Mesenchymal stem cell (in vitro differentiated cells and primary cell): ENCODE results near the gene ALK.

Experiments
- DNase-seq: peaks from one replicate; pipeline ENCODE4 v3.0.0-alpha.2; 2013
- H2AFZ ChIP-seq: one replicate; pipeline ENCODE4 v1.6.1; 2013; ENCODE audit warnings: low read depth, mild to moderate bottlenecking, control low read depth, inconsistent platforms, low read length, moderate library complexity
- H2AK5ac ChIP-seq: 2 replicates; pipeline ENCODE4 v1.6.1; 2013; ENCODE audit warnings: low read length, moderate library complexity, mild to moderate bottlenecking, inconsistent platforms; ENCODE audit not compliant: severe bottlenecking
- H2BK120ac ChIP-seq: one replicate; pipeline ENCODE4 v1.6.1; 2013; ENCODE audit warnings: low read depth, mild to moderate bottlenecking, inconsistent platforms, low read length, moderate library complexity
- H2BK12ac ChIP-seq, 2 experiments: one replicate each; pipeline ENCODE4 v1.6.1; 2013; ENCODE audit warnings: inconsistent platforms in 2 of 2, low read length in 2 of 2, mild to moderate bottlenecking in 2 of 2, moderate library complexity in 2 of 2, control low read depth in 1 of 2
- H2BK15ac ChIP-seq: one replicate; pipeline ENCODE4 v1.6.1; 2013; ENCODE audit warnings: mild to moderate bottlenecking, low read depth, inconsistent platforms; ENCODE audit not compliant: poor library complexity, severe bottlenecking
- H2BK5ac ChIP-seq: 2 replicates; pipeline ENCODE4 v1.6.1; 2013; ENCODE audit warnings: low read depth, mild to moderate bottlenecking, low read length, control low read depth, inconsistent platforms; ENCODE audit not compliant: poor library complexity, severe bottlenecking
- H3K14ac ChIP-seq, 2 experiments: one replicate each; pipeline ENCODE4 v1.6.1; 2013; ENCODE audit warnings: inconsistent platforms in 2 of 2, low read length in 2 of 2, control low read depth in 1 of 2, mild to moderate bottlenecking in 1 of 2, moderate library complexity in 1 of 2
- H3K18ac ChIP-seq, 2 experiments: one replicate each; pipeline ENCODE4 v1.6.1; 2013; ENCODE audit warnings: inconsistent platforms in 2 of 2, low read length in 2 of 2, control low read depth in 1 of 2, low read depth in 1 of 2, mild to moderate bottlenecking in 1 of 2
- H3K23ac ChIP-seq, 2 experiments: one replicate each; pipeline ENCODE4 v1.6.1; 2013; ENCODE audit warnings: inconsistent platforms in 2 of 2, low read length in 2 of 2, mild to moderate bottlenecking in 2 of 2, moderate library complexity in 2 of 2, control low read depth in 1 of 2
- H3K27ac ChIP-seq: 2 replicates; pipeline ENCODE4 v1.5.1; 2013; ENCODE audit warnings: mild to moderate bottlenecking, moderate library complexity, low read length, control low read depth, inconsistent platforms; ENCODE audit not compliant: poor library complexity, severe bottlenecking
- H3K27me3 ChIP-seq, 2 experiments: 2 replicates each; pipeline versions ENCODE4 v1.6.1 to v1.7.0; 2013; ENCODE audit warnings: low read length in 2 of 2, mild to moderate bottlenecking in 2 of 2, moderate library complexity in 2 of 2, control low read depth in 1 of 2, inconsistent platforms in 1 of 2; ENCODE audit not compliant: control insufficient read depth in 1 of 2, insufficient read depth in 1 of 2
- H3K36me3 ChIP-seq, 2 experiments: 2 replicates each; pipeline versions ENCODE4 v1.6.1 to v1.7.0; 2013; ENCODE audit warnings: low read length in 2 of 2, control low read depth in 1 of 2, inconsistent platforms in 1 of 2, low read depth in 1 of 2, mild to moderate bottlenecking in 1 of 2; ENCODE audit not compliant: insufficient read depth in 2 of 2, control insufficient read depth in 1 of 2
- H3K4ac ChIP-seq, 2 experiments: one replicate each; pipeline ENCODE4 v1.6.1; 2013; ENCODE audit warnings: inconsistent platforms in 2 of 2, low read length in 2 of 2, mild to moderate bottlenecking in 2 of 2, moderate library complexity in 2 of 2, control low read depth in 1 of 2, low read depth in 1 of 2
- H3K4me1 ChIP-seq: 2 replicates; pipeline ENCODE4 v1.6.1; 2013; ENCODE audit warnings: low read depth, low read length, control low read depth; ENCODE audit not compliant: control insufficient read depth, insufficient read depth
- H3K4me2 ChIP-seq: 2 replicates; pipeline ENCODE4 v1.6.1; 2013; ENCODE audit warnings: low read length, mild to moderate bottlenecking, inconsistent platforms; ENCODE audit not compliant: poor library complexity, severe bottlenecking
- H3K4me3 ChIP-seq, 2 experiments: 2 replicates each; pipeline versions ENCODE4 v1.5.1 to v1.7.0; 2013; ENCODE audit warnings: low read length in 2 of 2, mild to moderate bottlenecking in 2 of 2, control low read depth in 1 of 2, low read depth in 1 of 2; ENCODE audit not compliant: insufficient read depth in 1 of 2
- H3K79me1 ChIP-seq: replicated peaks from 2 replicates; pipeline ENCODE4 v1.6.1; 2013; ENCODE audit warnings: mild to moderate bottlenecking, control low read depth, low read length, inconsistent platforms; ENCODE audit not compliant: poor library complexity, severe bottlenecking
- H3K9ac ChIP-seq: 2 replicates; pipeline ENCODE4 v1.7.0; 2013; ENCODE audit warnings: mild to moderate bottlenecking, low read length, moderate library complexity
- H3K9me3 ChIP-seq: 2 replicates; pipeline ENCODE4 v1.7.0; 2013; ENCODE audit warnings: mild to moderate bottlenecking, low read length; ENCODE audit not compliant: control insufficient read depth
- H4K8ac ChIP-seq: one replicate; pipeline ENCODE4 v1.6.1; 2013; ENCODE audit warnings: inconsistent platforms, mild to moderate bottlenecking, low read length, moderate library complexity
- H4K91ac ChIP-seq: one replicate; pipeline ENCODE4 v1.6.1; 2013; ENCODE audit warnings: mild to moderate bottlenecking, low read length, inconsistent platforms
- WGBS: methylation state at CpG from one replicate; pipeline ENCODE4 v1.1.7; 2013; ENCODE audit warnings: mixed read lengths; 5-methylcytosine and 5-hydroxymethylcytosine counted together

Gene ALK

DNA sequence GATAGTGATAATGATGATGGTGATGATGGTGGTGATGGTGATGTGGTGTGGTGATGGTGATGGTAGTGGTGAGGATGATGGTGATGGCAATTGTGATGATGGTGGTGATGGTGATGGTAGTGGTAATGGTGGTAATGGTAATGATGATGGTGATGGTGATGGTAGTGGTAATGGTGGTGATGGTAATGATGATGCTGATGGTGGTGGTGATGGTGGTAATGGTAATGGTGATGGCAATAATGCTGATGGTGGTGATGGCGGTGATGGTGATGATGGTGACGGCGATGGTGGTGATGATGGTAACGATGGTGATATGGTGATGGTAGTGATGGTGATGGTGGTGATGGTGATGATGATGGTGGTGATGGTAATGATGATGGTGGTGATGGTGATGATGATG, 45.0 kb downstream of the ALK start:
- H3K14ac ChIP-seq: no peak overlapping the region
- H3K79me1 ChIP-seq: no peaks in the 10 kb centered on the region
- H3K23ac ChIP-seq: no peak overlapping the region
- no peak overlapping the region for H2BK5ac ChIP-seq
- no peaks in the 10 kb centered on the region for H3K9me3 ChIP-seq
- H3K36me3 ChIP-seq: no peaks in the 10 kb centered on the region
- H3K4me3 ChIP-seq: no peak overlapping the region
- peaks cover 0 to 22% of the 10 kb centered on the region in 2 experiments for H3K27me3 ChIP-seq
- H4K91ac ChIP-seq: no peak overlapping the region
- no peak overlapping the region for H2BK15ac ChIP-seq
- WGBS: 95% methylated on average over 4 of the region's 4 CpGs
- no peaks in the 10 kb centered on the region for H3K4me1 ChIP-seq
- no peak overlapping the region for H2BK120ac ChIP-seq
- H4K8ac ChIP-seq: no peak overlapping the region
- H2BK12ac ChIP-seq: no peak overlapping the region
- H2AFZ ChIP-seq: no peak overlapping the region
- H3K18ac ChIP-seq: no peak overlapping the region
- no peak overlapping the region for H3K4me2 ChIP-seq
- no peak overlapping the region for H2AK5ac ChIP-seq
- no peak overlapping the region for H3K4ac ChIP-seq
- H3K9ac ChIP-seq: no peak overlapping the region
- no peak for DNase-seq
- H3K27ac ChIP-seq: no peak overlapping the region

DNA sequence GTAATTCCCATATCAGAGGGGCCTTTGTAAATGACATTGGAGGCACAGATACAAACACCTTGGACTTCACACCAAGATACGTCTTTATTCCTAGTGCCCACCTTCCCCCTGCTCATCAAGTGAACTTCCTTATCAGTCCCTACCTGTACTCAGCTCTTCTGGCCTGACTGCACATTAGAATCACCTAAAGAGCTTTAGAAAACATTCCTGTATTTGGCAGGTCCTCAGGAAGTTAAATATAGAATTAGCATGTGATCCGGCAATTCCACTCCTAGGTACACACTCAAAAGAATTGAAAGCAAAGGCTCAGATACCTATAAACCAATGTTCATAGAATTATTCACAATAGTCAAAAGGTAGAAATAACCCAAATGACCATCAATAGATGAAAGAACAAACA, 46.6 kb downstream of the ALK start:
- H3K9me3 ChIP-seq: no peaks in the 10 kb centered on the region
- no peak overlapping the region for H3K4me3 ChIP-seq
- H3K79me1 ChIP-seq: no peaks in the 10 kb centered on the region
- H3K18ac ChIP-seq: no peak overlapping the region
- no peak overlapping the region for H3K4ac ChIP-seq
- no peak for DNase-seq
- no peak overlapping the region for H3K9ac ChIP-seq
- no peak overlapping the region for H2BK5ac ChIP-seq
- no peak overlapping the region for H2AK5ac ChIP-seq
- WGBS: 92% methylated on average over 2 of the region's 2 CpGs
- H3K4me2 ChIP-seq: no peak overlapping the region
- H3K14ac ChIP-seq: no peak overlapping the region
- H3K27me3 ChIP-seq: peaks cover 0 to 22% of the 10 kb centered on the region in 2 experiments
- no peak overlapping the region for H2BK15ac ChIP-seq
- no peaks in the 10 kb centered on the region for H3K4me1 ChIP-seq
- H2BK120ac ChIP-seq: no peak overlapping the region
- H4K8ac ChIP-seq: no peak overlapping the region
- no peak overlapping the region for H4K91ac ChIP-seq
- H3K36me3 ChIP-seq: no peaks in the 10 kb centered on the region
- H3K23ac ChIP-seq: no peak overlapping the region
- no peak overlapping the region for H2BK12ac ChIP-seq
- H2AFZ ChIP-seq: no peak overlapping the region
- no peak overlapping the region for H3K27ac ChIP-seq

DNA sequence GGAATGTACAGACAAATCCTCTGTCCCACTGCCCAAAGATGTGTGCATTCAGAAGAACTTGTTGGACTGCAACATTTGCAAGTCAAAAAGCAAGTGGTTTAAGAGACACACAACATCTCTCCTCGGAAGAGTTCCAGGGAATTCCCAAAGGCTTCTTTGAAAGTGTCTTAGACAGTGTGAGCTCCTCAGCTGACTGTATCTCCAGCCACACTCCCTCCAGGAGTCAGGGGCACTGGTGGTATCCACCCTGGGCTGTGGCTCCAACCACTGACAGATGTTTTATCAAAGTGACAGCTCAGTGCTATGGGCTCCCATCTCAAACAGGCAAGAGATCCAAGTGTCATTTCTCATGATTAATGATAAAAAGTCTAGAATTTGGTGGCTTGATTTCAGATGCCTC, 48.5 kb downstream of the ALK start:
- no peak overlapping the region for H4K91ac ChIP-seq
- DNase-seq: no peak
- no peak overlapping the region for H2AK5ac ChIP-seq
- no peak overlapping the region for H3K18ac ChIP-seq
- H2BK120ac ChIP-seq: no peak overlapping the region
- no peaks in the 10 kb centered on the region for H3K36me3 ChIP-seq
- H3K27ac ChIP-seq: no peak overlapping the region
- H3K27me3 ChIP-seq: peaks cover 0 to 22% of the 10 kb centered on the region in 2 experiments
- H3K9me3 ChIP-seq: no peaks in the 10 kb centered on the region
- H3K4ac ChIP-seq: no peak overlapping the region
- H2BK5ac ChIP-seq: no peak overlapping the region
- no peak overlapping the region for H3K9ac ChIP-seq
- H3K4me1 ChIP-seq: no peaks in the 10 kb centered on the region
- no peak overlapping the region for H3K14ac ChIP-seq
- H2BK15ac ChIP-seq: no peak overlapping the region
- no peaks in the 10 kb centered on the region for H3K79me1 ChIP-seq
- no peak overlapping the region for H2AFZ ChIP-seq
- no peak overlapping the region for H3K23ac ChIP-seq
- no peak overlapping the region for H2BK12ac ChIP-seq
- H3K4me2 ChIP-seq: no peak overlapping the region
- WGBS: 93% methylated on average over 1 of the region's 1 CpG
- no peak overlapping the region for H3K4me3 ChIP-seq
- H4K8ac ChIP-seq: no peak overlapping the region

DNA sequence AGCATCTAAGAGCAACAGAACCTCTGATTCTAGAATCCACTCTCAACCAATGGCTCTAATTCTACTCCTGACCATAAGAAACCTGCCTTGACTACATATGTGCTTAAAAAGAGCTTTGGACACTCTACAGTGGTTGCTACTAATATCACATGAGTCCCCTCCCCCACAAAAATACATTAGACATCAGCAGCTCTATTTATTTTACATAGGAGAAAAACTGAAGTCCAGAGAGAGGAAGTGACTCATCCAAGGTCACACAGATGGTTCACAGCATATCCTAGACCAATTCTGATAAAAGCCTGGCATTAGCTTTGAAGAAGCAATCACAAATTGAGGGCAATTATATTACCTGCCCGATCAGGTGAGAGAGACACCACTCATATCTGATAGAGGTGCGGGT, 49.8 kb downstream of the ALK start:
- no peak overlapping the region for H3K9ac ChIP-seq
- H2BK15ac ChIP-seq: no peak overlapping the region
- H3K23ac ChIP-seq: no peak overlapping the region
- no peak overlapping the region for H4K8ac ChIP-seq
- H3K4me3 ChIP-seq: no peak overlapping the region
- H3K14ac ChIP-seq: no peak overlapping the region
- no peaks in the 10 kb centered on the region for H3K79me1 ChIP-seq
- no peaks in the 10 kb centered on the region for H3K4me1 ChIP-seq
- no peak overlapping the region for H2BK5ac ChIP-seq
- H3K4me2 ChIP-seq: no peak overlapping the region
- no peaks in the 10 kb centered on the region for H3K36me3 ChIP-seq
- H4K91ac ChIP-seq: no peak overlapping the region
- H2AFZ ChIP-seq: no peak overlapping the region
- peaks cover 0 to 22% of the 10 kb centered on the region in 2 experiments for H3K27me3 ChIP-seq
- H3K9me3 ChIP-seq: no peaks in the 10 kb centered on the region
- H2AK5ac ChIP-seq: no peak overlapping the region
- WGBS: 85% methylated on average over 2 of the region's 2 CpGs
- no peak overlapping the region for H3K27ac ChIP-seq
- DNase-seq: no peak
- H2BK12ac ChIP-seq: no peak overlapping the region
- no peak overlapping the region for H2BK120ac ChIP-seq
- no peak overlapping the region for H3K18ac ChIP-seq
- no peak overlapping the region for H3K4ac ChIP-seq
